HepG2 (cell line): ENCODE results near the gene PA2G4. TPM values are rescaled to one million over a fixed set of nuclear protein-coding genes. Genes with fewer than 3 reads are reported as not detected.

Source experiments
- AGO2 ChIP-seq: fragments of 200-400 bp; formaldehyde crosslinking; optimal IDR thresholded peaks from 2 replicates; pipeline ENCODE3; 2017; ENCODE audit warnings: mild to moderate bottlenecking, low read depth, low read length, moderate library complexity
- CREB1 ChIP-seq, 2 experiments: fragments of 450-650 bp in 1 of 2; IDR thresholded peaks; 2 replicates each; pipeline ENCODE4 v1.6.1; 2016 to 2017; ENCODE audit warnings: control low read depth in 1 of 2, mild to moderate bottlenecking in 1 of 2, missing compliant biosample characterization in 1 of 2, missing genetic modification characterization in 1 of 2
- EED ChIP-seq: sonication (generic); formaldehyde crosslinking; IDR thresholded peaks from 2 replicates; pipeline ENCODE4 v1.5.0; 2020; ENCODE audit warnings: mild to moderate bottlenecking, missing genetic modification reagents
- EHMT2 ChIP-seq: fragments of 200-600 bp; sonication (generic); IDR thresholded peaks from 2 replicates; pipeline ENCODE4 v1.7.0; 2017; ENCODE audit warnings: antibody characterized with exemption, low read depth, low read length, borderline replicate concordance
- EP300 ChIP-seq, 3 experiments: sonication (generic) in 1 of 3; formaldehyde crosslinking in 1 of 3; IDR thresholded peaks; 2 replicates each; pipeline versions ENCODE4 v1.5.1 to v1.6.1; 2011 to 2020; ENCODE audit warnings: low read depth in 2 of 3, low read length in 2 of 3, borderline replicate concordance in 1 of 3, improper control_type of control experiment in 1 of 3, mild to moderate bottlenecking in 1 of 3, missing genetic modification reagents in 1 of 3, moderate library complexity in 1 of 3
- HDAC2 ChIP-seq: sonication (generic); formaldehyde crosslinking; IDR thresholded peaks from 2 replicates; pipeline ENCODE4 v1.4.0; 2020; ENCODE audit warnings: missing genetic modification reagents
- HMG20A ChIP-seq: IDR thresholded peaks from 2 replicates; pipeline ENCODE4 v1.6.1; 2016; ENCODE audit warnings: borderline replicate concordance
- IKZF5 ChIP-seq: IDR thresholded peaks from 2 replicates; pipeline ENCODE4 v1.6.1; 2018; ENCODE audit warnings: missing genetic modification reagents, mild to moderate bottlenecking, missing compliant biosample characterization
- ISL2 ChIP-seq: sonication (generic); formaldehyde crosslinking; IDR thresholded peaks from 2 replicates; pipeline ENCODE4 v1.5.0; 2020; ENCODE audit warnings: missing genetic modification reagents
- KLF12 ChIP-seq: sonication (generic); formaldehyde crosslinking; IDR thresholded peaks from 2 replicates; pipeline ENCODE4 v1.4.0; 2020; ENCODE audit warnings: missing genetic modification reagents, borderline replicate concordance
- NFYB ChIP-seq: sonication (generic); formaldehyde crosslinking; IDR thresholded peaks from 2 replicates; pipeline ENCODE4 v1.4.0; 2020; ENCODE audit warnings: missing genetic modification reagents
- POLR2AphosphoS2 ChIP-seq: IDR thresholded peaks from 2 replicates; pipeline ENCODE4 v1.6.1; 2011; ENCODE audit warnings: low read depth, low read length, improper control_type of control experiment
- SALL1 ChIP-seq: sonication (generic); formaldehyde crosslinking; IDR thresholded peaks from 2 replicates; pipeline ENCODE4 v1.8.0; 2022; ENCODE audit warnings: mild to moderate bottlenecking, missing genetic modification reagents
- THRA ChIP-seq: sonication (generic); formaldehyde crosslinking; IDR thresholded peaks from 2 replicates; pipeline ENCODE4 v1.4.0; 2020; ENCODE audit warnings: missing genetic modification reagents, borderline replicate concordance
- ZBTB26 ChIP-seq: IDR thresholded peaks from 2 replicates; pipeline ENCODE4 v1.6.1; 2016; ENCODE audit warnings: missing compliant biosample characterization, missing genetic modification reagents, borderline replicate concordance
- ZNF124 ChIP-seq: sonication (generic); formaldehyde crosslinking; IDR thresholded peaks from 2 replicates; pipeline ENCODE4 v1.4.0; 2020; ENCODE audit warnings: missing genetic modification reagents
- ZNF468 ChIP-seq: sonication (generic); formaldehyde crosslinking; IDR thresholded peaks from 2 replicates; pipeline ENCODE4 v1.8.0; 2022; ENCODE audit warnings: mild to moderate bottlenecking, moderate library complexity, missing genetic modification reagents
- polyA plus RNA-seq, 8 experiments: library from polyadenylated mRNA; depleted of rRNA in 3 of 8; stranded (reverse) in 7 of 8; unstranded in 1 of 8; fragments of >200 nt; fragmentation: Illumina TruSeq in 4 of 8; extraction: Trizol in 4 of 8; gene quantifications; 2 replicates each; pipeline versions ENCODE4 v1.2.1 to v1.2.3, GENCODE V29; 2011 to 2016; ENCODE audit warnings: low read depth in 4 of 8, missing spikeins in 1 of 8, mixed read lengths in 1 of 8; ENCODE audit not compliant: insufficient read depth in 1 of 8
- total RNA-seq, 5 experiments: library from RNA; depleted of rRNA; stranded (reverse); fragments of >200 nt; fragmentation: Illumina TruSeq; extraction: Trizol; gene quantifications; 2 replicates each; pipeline ENCODE4 v1.2.3, GENCODE V29; 2016; ENCODE audit warnings: low read depth in 1 of 5
- TF ChIP-seq, protein P1 (sequence below): sonication (generic); formaldehyde crosslinking; IDR thresholded peaks from 2 replicates; pipeline ENCODE4 v1.4.0; 2020; ENCODE audit warnings: missing genetic modification reagents
- TF ChIP-seq, protein P2 (sequence below): sonication (generic); formaldehyde crosslinking; IDR thresholded peaks from 2 replicates; pipeline ENCODE4 v1.4.0; 2020; ENCODE audit warnings: missing genetic modification reagents, mild to moderate bottlenecking, borderline replicate concordance

PA2G4 gene
- total and polyA plus RNA-seq, 2 of the 13 experiments (the other 11 are each of a cell fraction or from before 2014, with no cell fraction given): 147 to 240 TPM

DNA sequence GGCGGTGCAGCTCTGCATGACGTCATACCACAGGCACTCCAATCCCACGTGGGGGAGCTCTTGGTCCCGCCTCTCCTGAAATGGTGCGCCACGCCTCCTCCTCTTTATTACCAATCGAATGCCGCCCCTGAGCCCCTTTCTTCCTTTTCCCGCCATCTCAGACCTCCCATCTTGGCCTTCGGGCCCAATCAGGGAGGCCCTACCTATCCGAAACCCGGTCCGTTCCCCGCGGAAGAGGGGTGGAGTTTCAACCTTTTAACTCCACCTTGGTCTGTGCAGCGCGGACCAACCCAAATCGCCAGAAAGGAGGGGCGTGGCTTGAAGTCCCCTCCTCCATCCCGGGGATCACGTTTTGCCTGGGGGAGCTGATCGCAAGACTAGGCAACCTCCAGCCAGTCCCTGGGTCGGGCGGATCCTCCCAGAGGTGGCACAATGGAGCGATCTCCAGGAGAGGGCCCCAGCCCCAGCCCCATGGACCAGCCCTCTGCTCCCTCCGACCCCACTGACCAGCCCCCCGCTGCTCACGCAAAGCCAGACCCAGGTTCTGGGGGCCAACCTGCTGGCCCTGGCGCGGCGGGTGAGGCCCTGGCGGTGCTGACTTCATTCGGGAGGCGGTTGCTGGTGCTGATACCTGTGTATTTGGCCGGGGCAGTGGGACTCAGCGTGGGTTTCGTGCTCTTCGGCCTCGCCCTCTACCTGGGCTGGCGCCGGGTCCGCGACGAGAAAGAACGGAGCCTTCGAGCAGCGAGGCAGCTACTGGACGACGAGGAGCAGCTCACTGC, 23.7 kb downstream of the PA2G4 start, which contains the start of gene ESYT1 (continued):
- TF ChIP-seq, protein P1, sequence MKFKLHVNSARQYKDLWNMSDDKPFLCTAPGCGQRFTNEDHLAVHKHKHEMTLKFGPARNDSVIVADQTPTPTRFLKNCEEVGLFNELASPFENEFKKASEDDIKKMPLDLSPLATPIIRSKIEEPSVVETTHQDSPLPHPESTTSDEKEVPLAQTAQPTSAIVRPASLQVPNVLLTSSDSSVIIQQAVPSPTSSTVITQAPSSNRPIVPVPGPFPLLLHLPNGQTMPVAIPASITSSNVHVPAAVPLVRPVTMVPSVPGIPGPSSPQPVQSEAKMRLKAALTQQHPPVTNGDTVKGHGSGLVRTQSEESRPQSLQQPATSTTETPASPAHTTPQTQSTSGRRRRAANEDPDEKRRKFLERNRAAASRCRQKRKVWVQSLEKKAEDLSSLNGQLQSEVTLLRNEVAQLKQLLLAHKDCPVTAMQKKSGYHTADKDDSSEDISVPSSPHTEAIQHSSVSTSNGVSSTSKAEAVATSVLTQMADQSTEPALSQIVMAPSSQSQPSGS (CRISPR knock-in tag): peak; percentile 97
- no peak for TF ChIP-seq ZNF468 (CRISPR knock-in tag)
- peak; percentile 85 for TF ChIP-seq NFYB
- TF ChIP-seq HDAC2 (CRISPR knock-in tag): no peak
- TF ChIP-seq SALL1 (CRISPR knock-in tag): peak; percentile 57
- peak; percentile 41; the same call in 1 of the 2 replicates for TF ChIP-seq ZBTB26 (CRISPR knock-in tag)
- TF ChIP-seq POLR2AphosphoS2: 0 out of 2 replicates have a peak, but pooled peaks have one; percentile 64
- peak; percentile 46 for TF ChIP-seq ISL2 (CRISPR knock-in tag)
- TF ChIP-seq EHMT2: no peak
- no peak for TF ChIP-seq THRA (CRISPR knock-in tag)
- TF ChIP-seq HMG20A: 0 out of 2 replicates have a peak, but pooled peaks have one; percentile 1
- peak; percentile 99 for TF ChIP-seq CREB1 (IDR thresholded peaks at IDR 0.05)
- TF ChIP-seq CREB1 (CRISPR knock-in tag; IDR thresholded peaks at IDR 0.05): peak; percentile 94
- TF ChIP-seq, protein P2, sequence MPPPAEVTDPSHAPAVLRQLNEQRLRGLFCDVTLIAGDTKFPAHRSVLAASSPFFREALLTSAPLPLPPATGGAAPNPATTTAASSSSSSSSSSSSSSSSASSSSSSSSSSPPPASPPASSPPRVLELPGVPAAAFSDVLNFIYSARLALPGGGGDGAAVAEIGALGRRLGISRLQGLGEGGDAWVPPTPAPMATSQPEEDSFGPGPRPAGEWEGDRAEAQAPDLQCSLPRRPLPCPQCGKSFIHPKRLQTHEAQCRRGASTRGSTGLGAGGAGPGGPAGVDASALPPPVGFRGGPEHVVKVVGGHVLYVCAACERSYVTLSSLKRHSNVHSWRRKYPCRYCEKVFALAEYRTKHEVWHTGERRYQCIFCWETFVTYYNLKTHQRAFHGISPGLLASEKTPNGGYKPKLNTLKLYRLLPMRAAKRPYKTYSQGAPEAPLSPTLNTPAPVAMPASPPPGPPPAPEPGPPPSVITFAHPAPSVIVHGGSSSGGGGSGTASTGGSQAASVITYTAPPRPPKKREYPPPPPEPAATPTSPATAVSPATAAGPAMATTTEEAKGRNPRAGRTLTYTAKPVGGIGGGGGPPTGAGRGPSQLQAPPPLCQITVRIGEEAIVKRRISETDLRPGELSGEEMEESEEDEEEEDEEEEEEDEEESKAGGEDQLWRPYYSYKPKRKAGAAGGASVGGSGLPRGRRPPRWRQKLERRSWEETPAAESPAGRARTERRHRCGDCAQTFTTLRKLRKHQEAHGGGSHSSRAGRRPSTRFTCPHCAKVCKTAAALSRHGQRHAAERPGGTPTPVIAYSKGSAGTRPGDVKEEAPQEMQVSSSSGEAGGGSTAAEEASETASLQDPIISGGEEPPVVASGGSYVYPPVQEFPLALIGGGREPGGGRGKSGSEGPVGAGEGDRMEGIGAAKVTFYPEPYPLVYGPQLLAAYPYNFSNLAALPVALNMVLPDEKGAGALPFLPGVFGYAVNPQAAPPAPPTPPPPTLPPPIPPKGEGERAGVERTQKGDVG (CRISPR knock-in tag): peak; percentile 12; the same call in 1 of the 2 replicates
- TF ChIP-seq ZNF124 (CRISPR knock-in tag): peak; percentile 25; the same call in 1 of the 2 replicates
- TF ChIP-seq EED (CRISPR knock-in tag): no peak
- TF ChIP-seq IKZF5 (CRISPR knock-in tag): peak; percentile 59; the same call in 1 of the 2 replicates
- TF ChIP-seq EP300 (IDR thresholded peaks at IDR 0.05; ENCODE audit: low read depth in 2 of 2, low read length in 2 of 2): no peak
- peak; percentile 36; the same call in 1 of the 2 replicates for TF ChIP-seq EP300 (CRISPR knock-in tag; IDR thresholded peaks at IDR 0.05; ENCODE audit: borderline replicate concordance)
- peak; percentile 85 for TF ChIP-seq KLF12 (CRISPR knock-in tag)
- peak; percentile 73 for TF ChIP-seq AGO2
